Kidney epithelial cell (primary cell): ENCODE results near the gene STK32A. TPM values are rescaled to one million over a fixed set of nuclear protein-coding genes. Genes with fewer than 3 reads are reported as not detected.

Source experiments
- DNase-seq: peaks from one replicate; pipeline ENCODE4 v3.0.0-alpha.2; 2010; ENCODE audit warnings: low read depth
- H3K27me3 ChIP-seq: 2 replicates; pipeline ENCODE4 v1.6.0; 2011; ENCODE audit warnings: low read length; ENCODE audit not compliant: control insufficient read depth, insufficient read depth
- H3K36me3 ChIP-seq: 2 replicates; pipeline ENCODE4 v1.5.1; 2011; ENCODE audit warnings: low read length; ENCODE audit not compliant: control insufficient read depth, insufficient read depth
- H3K4me3 ChIP-seq: 2 replicates; pipeline ENCODE4 v1.5.1; 2011; ENCODE audit warnings: low read depth, mild to moderate bottlenecking, control low read depth, low read length
- total RNA-seq: library from RNA; depleted of rRNA; stranded (reverse); fragments of >200 nt; gene quantifications from 2 replicates; pipeline ENCODE4 v1.2.3, GENCODE V29; 2015
- TF ChIP-seq, protein P1 (sequence below): IDR thresholded peaks from 2 replicates; pipeline ENCODE4 v1.5.1; 2011; ENCODE audit warnings: mild to moderate bottlenecking, moderate library complexity, low read length, control low read depth, inconsistent platforms; ENCODE audit not compliant: insufficient read depth, poor library complexity, severe bottlenecking

Gene STK32A
- total RNA-seq, 1 donor from 2014 or later: 3.7 TPM

DNA sequence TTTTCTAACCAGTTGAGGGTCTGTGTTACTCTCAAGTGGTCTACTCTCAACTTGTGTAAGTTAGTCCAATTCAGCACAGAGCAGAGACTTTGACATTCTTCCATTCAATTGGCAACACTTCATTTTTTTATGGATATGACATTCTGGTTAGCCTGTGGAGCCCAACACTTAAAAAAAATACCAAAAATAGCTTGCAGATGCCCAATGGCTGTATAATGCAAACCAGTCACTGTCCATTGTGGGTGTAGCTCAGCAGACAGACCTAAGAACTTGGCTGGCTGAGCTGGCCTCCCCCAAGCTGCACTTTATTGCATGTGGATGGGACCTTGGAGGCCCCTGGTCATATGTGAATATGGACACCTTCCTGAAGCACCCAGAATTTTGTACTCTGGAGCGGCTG, 171.8 kb downstream of the STK32A start:
- TF ChIP-seq, protein P1, sequence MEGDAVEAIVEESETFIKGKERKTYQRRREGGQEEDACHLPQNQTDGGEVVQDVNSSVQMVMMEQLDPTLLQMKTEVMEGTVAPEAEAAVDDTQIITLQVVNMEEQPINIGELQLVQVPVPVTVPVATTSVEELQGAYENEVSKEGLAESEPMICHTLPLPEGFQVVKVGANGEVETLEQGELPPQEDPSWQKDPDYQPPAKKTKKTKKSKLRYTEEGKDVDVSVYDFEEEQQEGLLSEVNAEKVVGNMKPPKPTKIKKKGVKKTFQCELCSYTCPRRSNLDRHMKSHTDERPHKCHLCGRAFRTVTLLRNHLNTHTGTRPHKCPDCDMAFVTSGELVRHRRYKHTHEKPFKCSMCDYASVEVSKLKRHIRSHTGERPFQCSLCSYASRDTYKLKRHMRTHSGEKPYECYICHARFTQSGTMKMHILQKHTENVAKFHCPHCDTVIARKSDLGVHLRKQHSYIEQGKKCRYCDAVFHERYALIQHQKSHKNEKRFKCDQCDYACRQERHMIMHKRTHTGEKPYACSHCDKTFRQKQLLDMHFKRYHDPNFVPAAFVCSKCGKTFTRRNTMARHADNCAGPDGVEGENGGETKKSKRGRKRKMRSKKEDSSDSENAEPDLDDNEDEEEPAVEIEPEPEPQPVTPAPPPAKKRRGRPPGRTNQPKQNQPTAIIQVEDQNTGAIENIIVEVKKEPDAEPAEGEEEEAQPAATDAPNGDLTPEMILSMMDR: no peak
- no peak for DNase-seq
- no peak overlapping the region for H3K4me3 ChIP-seq
- H3K36me3 ChIP-seq: no peaks in the 10 kb centered on the region
- no peaks in the 10 kb centered on the region for H3K27me3 ChIP-seq

DNA sequence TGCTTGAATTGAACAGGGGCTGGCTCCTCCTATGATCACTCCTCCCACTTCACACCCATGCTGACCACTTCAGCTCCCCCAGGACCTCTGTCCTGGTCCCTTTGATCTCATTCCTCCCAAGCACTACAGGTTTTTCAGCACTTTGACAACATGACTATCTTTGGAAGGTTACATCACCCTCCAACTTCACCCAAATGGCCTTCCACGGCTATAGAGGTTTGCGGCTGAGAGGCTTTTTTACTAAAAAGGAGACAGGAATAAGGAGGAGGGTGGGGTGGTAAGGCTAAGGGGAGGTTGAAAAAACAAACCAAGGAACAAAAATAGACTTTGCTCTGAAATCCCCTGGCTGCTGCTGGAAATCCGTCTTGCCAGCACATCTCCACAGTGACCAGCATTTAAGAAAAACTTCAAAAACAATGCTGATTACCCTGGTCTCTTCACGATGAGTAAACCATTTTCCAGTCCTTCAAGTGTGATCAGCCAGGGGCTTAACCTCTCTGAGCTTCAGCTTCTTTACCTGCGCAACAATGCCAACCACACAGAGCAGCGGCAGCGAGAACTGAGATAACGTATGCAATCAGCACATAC, 172.4 kb downstream of the STK32A start:
- DNase-seq: peak; percentile 75
- TF ChIP-seq, protein P1: no peak
- Histone ChIP-seq H3K36me3 (no peaks in the 10 kb centered on the region), H3K4me3 (no peak overlapping the region), H3K27me3 (no peaks in the 10 kb centered on the region)

DNA sequence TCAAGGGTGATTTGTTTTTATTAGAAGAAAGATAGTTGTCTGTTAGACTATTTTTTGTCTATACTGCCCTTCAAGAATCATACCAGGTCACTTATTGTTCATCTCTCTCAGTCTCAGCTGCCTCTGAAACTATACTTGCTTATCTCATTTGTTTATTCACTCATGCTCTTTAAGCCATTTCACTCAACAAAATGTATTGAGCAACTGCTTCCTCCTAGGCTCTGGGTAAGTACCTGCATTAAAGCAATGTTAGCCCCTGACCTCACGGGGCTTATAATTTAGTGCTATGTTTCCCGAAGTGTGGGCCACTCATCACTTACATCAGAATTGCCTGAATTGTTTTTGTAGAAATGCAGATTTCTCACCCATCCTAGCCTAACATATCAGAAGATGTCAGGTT, 174.2 kb downstream of the STK32A start:
- DNase-seq: no peak
- no peaks in the 10 kb centered on the region for H3K27me3 ChIP-seq
- no peak overlapping the region for H3K4me3 ChIP-seq
- no peaks in the 10 kb centered on the region for H3K36me3 ChIP-seq
- TF ChIP-seq, protein P1: no peak

DNA sequence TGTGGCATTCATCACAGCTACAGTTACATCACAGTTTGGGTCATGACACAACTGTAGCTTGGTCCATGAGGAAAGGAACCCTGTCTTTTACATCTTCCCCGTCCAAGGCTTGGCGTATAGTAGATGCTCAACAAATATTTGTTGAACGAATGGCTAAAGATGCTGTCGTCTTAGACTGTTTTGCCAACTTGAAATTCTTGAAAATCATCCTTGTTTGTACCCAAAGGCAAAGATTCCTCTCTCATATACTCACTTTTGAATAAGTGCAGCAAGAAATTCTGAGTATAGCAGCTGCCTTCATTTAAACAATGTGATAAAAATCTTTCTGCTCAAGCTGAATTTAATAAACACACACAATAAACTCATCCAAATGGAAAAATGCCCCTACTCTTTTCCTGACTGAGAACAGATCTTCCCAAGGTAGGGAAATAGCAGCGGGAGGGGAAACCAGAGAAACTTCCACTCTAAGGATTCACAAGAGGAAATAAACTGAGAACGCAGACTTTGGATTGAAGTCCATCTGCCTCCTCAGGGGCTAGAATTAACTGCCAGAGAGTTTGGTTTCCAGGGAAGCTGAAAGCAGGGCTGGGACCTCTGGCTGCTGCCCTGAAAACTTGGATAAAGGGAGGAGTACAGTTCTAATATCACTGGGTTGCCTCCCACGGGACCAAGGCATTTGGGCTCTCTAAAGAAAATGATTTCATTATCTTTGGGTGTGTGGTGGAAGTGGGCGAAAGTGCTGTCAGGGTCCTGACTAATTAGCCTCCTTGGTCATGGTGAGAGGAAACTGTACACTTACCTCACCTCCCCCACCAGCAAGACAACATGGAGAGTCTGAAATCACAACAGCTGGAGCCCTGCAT, 175.9 kb downstream of the STK32A start:
- Histone ChIP-seq H3K27me3 (no peaks in the 10 kb centered on the region), H3K4me3 (no peak overlapping the region), H3K36me3 (no peaks in the 10 kb centered on the region)
- TF ChIP-seq, protein P1: no peak
- DNase-seq: no peak

DNA sequence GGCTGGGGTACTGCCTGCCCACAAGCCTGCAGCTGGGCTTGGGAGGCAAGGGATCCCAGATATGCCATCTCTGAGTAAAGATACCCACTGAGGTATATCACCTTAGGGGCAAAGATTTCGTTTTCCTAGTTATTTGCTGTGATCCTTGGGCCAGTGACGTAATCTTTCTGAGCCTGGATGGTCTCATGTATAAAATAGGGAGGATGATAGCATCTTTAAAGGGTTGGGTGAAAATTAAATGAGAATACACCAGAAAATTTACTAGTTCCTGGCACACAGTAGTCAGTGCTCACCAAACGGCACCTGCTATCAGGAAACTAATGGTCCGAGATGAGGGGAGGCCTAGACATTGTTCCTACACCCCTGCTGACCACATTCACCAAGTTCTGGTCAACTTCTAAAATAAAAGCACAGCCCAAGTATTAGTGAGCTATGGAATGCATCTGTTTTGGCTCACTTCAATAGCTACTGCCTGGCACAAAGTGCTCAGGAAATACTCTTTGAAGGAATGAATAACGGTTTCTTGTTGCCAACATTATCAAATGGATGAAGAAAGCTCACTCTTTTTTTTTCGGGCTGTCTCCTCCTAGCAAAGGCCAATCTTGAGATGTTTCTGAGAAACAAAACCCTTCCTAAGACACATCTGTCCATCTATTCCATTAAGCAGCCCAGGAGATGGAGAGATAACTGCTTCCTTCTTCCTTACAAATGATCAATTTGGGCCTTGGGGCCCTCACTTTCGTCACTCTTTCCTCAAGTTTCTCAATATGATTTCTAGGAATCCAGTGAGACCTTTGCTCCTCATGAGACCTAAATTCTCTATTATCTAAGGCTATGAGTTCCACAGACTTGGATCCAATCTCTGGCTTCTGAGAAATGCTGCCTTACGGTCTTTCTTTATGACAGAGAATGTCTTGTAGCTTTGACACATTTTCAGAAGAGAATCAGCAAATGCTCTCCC, 176.8 kb downstream of the STK32A start:
- Histone ChIP-seq H3K27me3 (no peaks in the 10 kb centered on the region), H3K36me3 (no peaks in the 10 kb centered on the region), H3K4me3 (no peak overlapping the region)
- no peak for DNase-seq
- TF ChIP-seq, protein P1: no peak
